LoVo (cell line): ENCODE results near the gene ZNF341.
"Not testable (repeated sequence)": the region's sequence is repeated elsewhere in the genome, so short reads cannot be mapped to it uniquely, and the experiment has no call there.

Experiments used
- DNase-seq: peaks from one replicate; pipeline ENCODE4 v3.0.0-alpha.2; 2016; ENCODE audit warnings: low spot score

ZNF341 gene

DNA sequence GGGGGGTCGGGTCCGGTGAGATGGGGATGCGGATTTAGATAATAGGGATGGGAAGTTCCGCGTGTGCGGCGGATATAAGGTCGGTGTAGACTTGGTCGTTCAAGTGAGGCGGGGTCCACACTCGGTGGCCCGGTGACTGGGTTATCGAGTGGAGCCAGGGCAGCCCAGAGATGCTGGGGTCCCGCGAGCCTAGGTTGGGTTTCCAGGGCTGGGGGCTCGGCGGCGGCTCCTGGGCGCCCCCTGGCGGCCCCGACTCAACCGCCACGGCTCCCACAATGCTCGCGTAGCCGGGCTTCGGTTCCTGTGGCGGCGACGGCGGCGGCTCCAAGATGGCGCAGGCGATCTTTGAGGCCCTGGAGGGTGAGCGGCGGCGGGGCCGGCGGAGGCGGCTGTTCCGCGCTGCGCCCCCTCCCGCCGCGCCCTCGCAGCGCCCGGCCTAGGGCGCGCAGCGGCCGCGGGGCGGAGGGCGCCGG is at the start of gene ZNF341:
Gene ZNF341, plus strand, starts transcription at position 304 of the 473 bp plus-strand sequence. Its CDS starts 26 bp downstream, at position 330.
- DNase-seq: peak; percentile 85

DNA sequence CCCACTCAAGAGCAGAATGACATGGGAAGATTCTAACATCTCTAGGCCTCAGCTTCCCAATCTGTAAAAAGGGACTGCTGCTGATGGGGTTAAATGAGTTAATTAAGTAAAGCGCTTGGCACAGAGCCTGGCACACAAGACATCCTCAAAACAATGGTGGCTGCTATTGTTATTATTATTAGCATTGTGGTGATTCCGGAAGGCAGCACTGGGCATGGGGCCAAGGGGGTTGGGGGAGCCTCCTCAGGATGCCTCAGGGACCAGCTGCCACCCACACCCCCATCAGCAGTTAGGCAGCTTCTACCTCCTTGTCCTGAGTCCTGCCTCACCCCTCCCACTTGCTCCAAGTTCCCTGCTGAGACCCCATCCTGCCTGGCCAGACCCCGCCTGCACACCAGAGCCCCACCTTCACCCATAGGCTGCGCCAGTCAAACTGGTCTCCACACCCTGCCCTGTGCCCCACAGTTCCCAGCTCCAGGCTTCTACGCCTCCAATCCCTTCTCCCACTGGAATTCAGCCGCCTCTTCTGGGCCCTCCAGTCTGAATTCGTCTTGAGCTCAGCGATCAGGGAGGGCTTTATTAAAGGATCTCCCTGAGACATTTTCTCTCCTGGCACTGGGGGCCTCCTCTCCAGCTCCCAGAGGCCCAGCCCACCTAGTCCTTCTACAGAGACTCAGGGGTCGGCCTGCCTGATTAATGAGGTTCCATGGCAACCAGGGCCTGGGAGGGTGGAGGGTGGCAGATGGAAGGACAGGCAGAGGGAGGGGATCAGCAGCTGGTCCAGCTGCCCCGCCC is 47.1 kb upstream of the ZNF341 start:
- DNase-seq: no peak

DNA sequence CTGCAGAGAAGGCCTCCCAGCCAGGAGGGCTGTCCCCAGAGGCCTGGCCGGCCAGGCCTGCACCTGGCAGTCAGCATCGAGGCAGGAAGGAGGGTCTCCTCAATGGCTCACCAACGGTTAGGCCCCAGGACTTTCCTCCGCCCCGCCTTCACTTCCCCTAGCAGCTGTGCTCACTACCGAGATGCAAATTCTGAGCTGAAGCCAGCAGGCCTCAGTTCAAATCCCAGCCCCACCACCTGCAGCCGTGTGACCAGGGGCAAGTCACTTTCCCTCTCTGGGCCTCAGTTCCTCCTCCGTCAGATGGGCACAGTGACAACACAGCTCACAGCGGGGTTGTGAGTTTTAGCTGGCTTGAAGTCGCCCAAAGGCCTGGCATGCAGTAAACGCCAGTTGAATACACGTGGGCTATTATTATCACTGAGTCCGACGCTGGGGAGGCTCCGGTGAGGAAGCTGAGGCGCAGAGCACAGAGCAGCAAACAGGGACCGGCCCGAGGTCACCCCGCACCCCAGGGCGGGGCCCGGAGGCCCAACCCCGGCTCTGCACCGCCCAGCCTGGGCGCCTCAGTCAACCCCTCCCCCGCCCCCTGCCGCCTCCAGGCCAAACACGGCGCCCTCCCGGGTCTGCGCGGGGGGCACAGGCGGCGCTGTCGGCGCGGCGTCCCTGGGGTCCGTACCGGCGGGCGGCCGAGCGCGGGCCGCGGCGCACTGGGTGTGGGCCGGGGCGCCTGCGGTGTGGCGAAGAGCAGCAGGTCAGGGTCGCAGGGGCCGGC is 46.3 kb upstream of the ZNF341 start:
- no peak for DNase-seq

GRCh38 chr20:33686100-33686983 is 45.5 kb upstream of the ZNF341 start, which contains the start of gene E2F1:
TSS of gene E2F1 (minus strand) at chr20:33686385. CDS start at chr20:33686264, 121 bp downstream.
- DNase-seq: peak; percentile 93

GRCh38 chr20:33686984-33687366 is 44.8 kb upstream of the ZNF341 start:
- DNase-seq: no peak

- no peak for DNase-seq
Observed at GRCh38 chr20:33687370-33687915, 44.4 kb upstream of the ZNF341 start.

GRCh38 chr20:33687993-33688937 is 43.5 kb upstream of the ZNF341 start:
- no peak for DNase-seq

DNA sequence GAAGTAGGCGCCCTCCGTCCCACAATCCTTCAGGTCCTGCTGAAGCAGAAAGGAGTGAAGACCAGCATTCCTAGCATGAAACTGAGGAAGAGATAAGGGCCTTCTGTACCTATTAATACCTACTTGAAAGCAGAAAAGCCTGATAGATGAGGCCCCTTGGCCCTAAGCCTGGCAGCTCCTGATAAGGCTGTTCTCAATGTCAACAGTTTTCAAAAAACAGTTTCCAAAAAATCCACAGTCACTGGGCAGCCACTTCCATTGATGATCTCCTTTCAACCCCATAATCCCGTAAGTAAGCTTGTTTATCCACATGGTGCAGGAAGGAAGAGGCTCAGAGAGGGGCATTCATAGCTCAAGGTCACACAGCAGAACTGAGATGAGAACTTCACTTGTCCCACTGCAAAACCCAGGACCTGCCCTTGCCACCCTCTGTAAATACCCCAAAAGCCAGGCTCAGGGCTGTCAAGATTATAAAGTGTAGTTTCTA is 42.8 kb upstream of the ZNF341 start:
- DNase-seq: no peak

DNA sequence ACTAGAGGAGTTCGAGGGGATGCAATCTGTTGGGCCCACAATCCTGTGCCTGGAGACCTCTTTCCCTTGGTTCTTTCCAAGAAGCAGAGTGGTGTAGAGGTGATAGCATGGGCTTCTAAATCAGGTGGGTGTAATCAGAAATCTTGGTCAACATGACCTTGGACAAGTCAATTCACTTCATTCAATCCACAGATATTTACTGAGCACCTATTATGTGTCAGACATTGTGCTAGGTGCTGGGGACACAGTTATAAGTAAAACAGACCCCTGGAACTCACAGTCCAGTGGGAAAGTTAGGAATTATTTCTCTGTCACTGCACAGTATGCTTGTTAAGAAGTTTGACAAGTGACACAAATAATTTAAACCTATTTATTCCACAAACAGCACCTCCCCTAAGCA is 42.3 kb upstream of the ZNF341 start:
- DNase-seq: no peak

- DNase-seq: no peak
Observed at GRCh38 chr20:33689973-33690372, 41.8 kb upstream of the ZNF341 start.

DNA sequence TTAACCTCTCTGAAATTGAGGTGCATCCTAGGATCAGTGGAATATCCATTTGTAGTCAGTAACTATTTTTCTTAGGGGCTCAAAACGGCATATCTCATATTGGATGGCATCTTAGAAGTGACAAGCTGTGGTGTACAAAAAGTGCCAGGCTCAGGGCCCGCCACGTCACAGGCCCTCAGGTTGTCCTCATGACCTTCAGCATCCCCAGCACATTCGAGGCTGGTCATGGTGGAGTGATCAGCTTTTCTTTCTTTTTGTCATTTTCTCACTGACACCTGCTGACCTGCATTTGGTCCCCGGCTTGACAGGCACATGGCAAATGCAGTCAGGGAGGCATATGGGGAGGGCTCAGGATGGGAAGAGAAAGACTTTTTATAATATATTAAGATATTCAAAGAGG is 38.5 kb upstream of the ZNF341 start:
- DNase-seq: no peak

GRCh38 chr20:33693741-33694638 is 37.8 kb upstream of the ZNF341 start:
- DNase-seq: no peak

DNA sequence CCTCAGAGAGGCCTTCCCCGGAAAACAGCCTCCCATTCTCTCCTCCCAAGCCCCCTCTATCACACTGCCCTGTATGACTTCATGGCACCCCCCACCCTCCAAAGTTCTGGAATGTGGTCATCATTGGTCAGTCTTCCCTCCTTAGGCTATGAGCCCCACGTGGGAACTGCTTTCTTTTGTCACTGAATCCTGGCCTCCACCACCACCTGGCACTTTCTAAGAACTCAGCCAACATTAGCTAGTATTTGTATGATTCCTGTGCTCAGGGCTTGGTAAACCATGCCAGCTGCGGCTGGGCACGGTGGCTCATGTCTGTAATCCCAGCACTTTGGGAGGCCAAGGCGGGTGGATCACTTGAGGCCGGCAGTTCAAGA is 37.2 kb upstream of the ZNF341 start:
- no peak for DNase-seq

DNA sequence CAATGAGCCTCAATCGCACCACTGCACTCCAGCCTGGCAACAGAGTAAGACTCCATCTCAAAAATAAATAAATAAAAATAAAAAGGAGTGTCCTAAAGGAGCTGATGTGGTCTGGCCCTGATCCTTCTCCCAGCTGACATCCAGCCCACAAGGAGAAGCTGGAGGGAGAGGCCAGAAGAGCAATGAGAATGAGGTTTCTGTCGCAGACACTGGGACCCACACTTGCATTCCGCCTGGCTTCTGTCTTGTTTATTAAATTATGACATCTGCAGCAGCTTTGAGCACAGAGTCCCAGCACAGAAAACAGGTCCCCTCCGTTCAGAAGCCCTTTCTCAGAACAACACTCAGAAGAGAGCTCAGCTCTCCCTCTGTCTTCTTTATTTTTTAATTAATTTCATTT is 35.3 kb upstream of the ZNF341 start:
- no peak for DNase-seq

DNA sequence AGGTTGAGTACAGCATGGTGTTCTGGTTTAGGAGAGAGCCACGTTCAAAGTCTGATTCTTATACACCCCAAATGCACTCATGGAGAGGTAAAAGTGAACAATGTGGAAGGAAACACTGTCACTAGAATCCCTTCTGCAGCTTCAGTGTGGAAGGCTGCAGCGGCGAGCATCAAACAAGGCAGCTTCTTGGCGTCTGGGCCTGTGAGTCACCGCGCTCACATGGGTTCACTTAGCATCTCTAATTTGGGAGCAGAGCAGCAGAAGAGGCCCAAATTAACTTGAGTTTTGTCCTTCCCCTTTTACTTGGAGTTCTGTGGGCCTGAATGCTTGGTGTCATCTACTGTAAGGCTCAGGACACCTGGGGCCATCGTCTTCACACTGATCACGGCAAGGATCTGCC is 34.7 kb upstream of the ZNF341 start:
- no peak for DNase-seq

- DNase-seq: not testable (repeated sequence)
Observed at GRCh38 chr20:33698966-33699365, 32.8 kb upstream of the ZNF341 start.

DNA sequence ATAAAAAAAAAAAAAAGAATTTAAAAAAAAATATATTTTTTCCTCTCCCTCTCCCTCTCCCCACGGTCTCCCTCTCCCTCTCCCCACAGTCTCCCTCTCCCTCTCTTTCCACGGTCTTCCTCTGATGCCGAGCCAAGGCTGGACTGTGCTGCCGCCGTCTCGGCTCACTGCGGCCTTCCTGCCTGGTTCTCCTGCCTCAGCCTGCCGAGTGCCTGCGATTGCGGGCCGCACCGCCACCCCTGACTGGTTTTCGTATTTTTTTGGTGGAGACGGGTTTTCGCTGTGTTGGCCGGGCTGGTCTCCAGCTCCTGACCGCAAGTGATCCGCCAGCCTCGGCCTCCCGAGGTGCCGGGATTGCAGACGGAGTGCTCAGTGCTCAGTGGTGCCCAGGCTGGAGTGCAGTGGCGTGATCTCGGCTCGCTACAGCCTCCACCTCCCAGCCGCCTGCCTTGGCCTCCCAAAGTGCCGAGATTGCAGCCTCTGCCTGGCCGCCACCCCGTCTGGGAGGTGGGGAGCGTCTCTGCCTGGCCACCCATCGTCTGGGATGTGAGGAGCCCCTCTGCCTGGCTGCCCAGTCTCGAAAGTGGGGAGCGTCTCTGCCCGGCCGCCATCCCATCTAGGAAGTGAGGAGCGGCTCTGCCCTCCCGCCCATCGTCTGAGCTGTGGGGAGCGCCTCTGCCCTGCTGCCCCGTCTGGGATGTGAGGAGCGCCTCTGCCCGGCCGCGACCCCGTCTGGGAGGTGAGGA is 30.9 kb upstream of the ZNF341 start:
- DNase-seq: not testable (repeated sequence)

- DNase-seq: no peak
Observed at GRCh38 chr20:33701629-33702450, 30.0 kb upstream of the ZNF341 start.
